K562 (cell line): Measurements from ENCODE around the gene SLC2A2. TPM values are rescaled to one million over a fixed set of nuclear protein-coding genes. Genes with fewer than 3 reads are reported as not detected.
A peak's percentile ranks its signal among the peaks of the same experiment; 100 is the strongest.

Source experiments
- ETV1 ChIP-seq: fragments of 450-650 bp; conservative IDR thresholded peaks from 2 replicates; pipeline ENCODE4 v1.6.1; 2016; ENCODE audit warnings: missing genetic modification characterization, control low read depth, low read depth, missing compliant biosample characterization
- HLTF ChIP-seq: fragments of 450-650 bp; IDR thresholded peaks from 2 replicates; pipeline ENCODE4 v1.6.1; 2016
- IFI16 ChIP-seq: fragments of 250-450 bp; sonication (Bioruptor Pico); IDR thresholded peaks from 2 replicates; pipeline ENCODE4 v2.1.2; 2022; ENCODE audit warnings: mild to moderate bottlenecking, inconsistent platforms
- MIER1 ChIP-seq: fragments of 450-650 bp; IDR thresholded peaks from 2 replicates; pipeline ENCODE4 v1.6.1; 2016; ENCODE audit warnings: antibody characterized with exemption, mild to moderate bottlenecking, low read depth
- NR4A1 ChIP-seq, 2 experiments: fragments of 250-450 bp in 1 of 2; fragments of 450-650 bp in 1 of 2; sonication (Bioruptor Pico) in 1 of 2; IDR thresholded peaks; 2 replicates each; pipeline versions ENCODE4 v1.4.0 to v1.6.1; 2016 to 2020; ENCODE audit warnings: mild to moderate bottlenecking in 2 of 2, missing compliant biosample characterization in 1 of 2, missing genetic modification characterization in 1 of 2, moderate library complexity in 1 of 2
- POLR2A ChIP-seq: fragments of 450-650 bp; conservative IDR thresholded peaks from 2 replicates; pipeline ENCODE4 v1.6.1; 2016
- POLR2H ChIP-seq: IDR thresholded peaks from 2 replicates; pipeline ENCODE4 v1.6.1; 2016; ENCODE audit warnings: missing genetic modification characterization, low read depth, mild to moderate bottlenecking, control low read depth, missing compliant biosample characterization, moderate library complexity
- PRDM10 ChIP-seq: fragments of 450-650 bp; IDR thresholded peaks from 2 replicates; pipeline ENCODE4 v1.6.1; 2018; ENCODE audit not compliant: partially characterized antibody
- ZKSCAN3 ChIP-seq: fragments of 250-450 bp; sonication (Bioruptor Pico); IDR thresholded peaks from 2 replicates; pipeline ENCODE4 v1.4.0; 2020
- ZNF316 ChIP-seq: fragments of 450-650 bp; IDR thresholded peaks from 2 replicates; pipeline ENCODE4 v1.6.1; 2016
- ZNF696 ChIP-seq: fragments of 250-450 bp; sonication (Bioruptor Pico); conservative IDR thresholded peaks from 2 replicates; pipeline ENCODE4 v1.4.0; 2020; ENCODE audit warnings: mild to moderate bottlenecking, moderate library complexity
- polyA plus RNA-seq, 8 experiments: library from polyadenylated mRNA; depleted of rRNA in 4 of 8; stranded (reverse) in 5 of 8; unstranded in 3 of 8; fragments of >200 nt; fragmentation: Nextera tagmentation in 2 of 8; fragmentation: Illumina TruSeq in 1 of 8; extraction: Ambion mirVana in 2 of 8; extraction: Trizol in 1 of 8; gene quantifications; 2 replicates each; pipeline versions ENCODE4 v1.2.1 to v1.2.3, GENCODE V29; 2011 to 2014; ENCODE audit warnings: inconsistent platforms in 1 of 8, missing spikeins in 1 of 8
- total RNA-seq, 7 experiments: library from RNA; depleted of rRNA in 6 of 7; stranded (reverse); fragments of >200 nt in 6 of 7; fragmentation: Illumina TruSeq in 2 of 7; extraction: Trizol in 2 of 7; gene quantifications; 2 replicates each; pipeline versions ENCODE4 v1.2.1 to v1.2.3, GENCODE V29; 2011 to 2021; ENCODE audit warnings: low replicate concordance in 1 of 7
- TF ChIP-seq, protein P1 (sequence below): IDR thresholded peaks from 2 replicates; pipeline ENCODE4 v1.6.1; 2016; ENCODE audit warnings: missing genetic modification characterization, missing compliant biosample characterization
- TF ChIP-seq, protein P2 (sequence below), 2 experiments: fragments of 450-650 bp in 1 of 2; sonication (generic) in 1 of 2; formaldehyde crosslinking in 1 of 2; IDR thresholded peaks in 1 of 2; conservative IDR thresholded peaks in 1 of 2; 2 replicates each; pipeline versions ENCODE4 v1.6.1 to v1.8.1; 2016 to 2023; ENCODE audit warnings: mild to moderate bottlenecking in 2 of 2, moderate library complexity in 2 of 2, inconsistent platforms in 1 of 2, missing genetic modification reagents in 1 of 2
- TF ChIP-seq, protein P3 (sequence below): fragments of 250-450 bp; sonication (Bioruptor Pico); IDR thresholded peaks from 2 replicates; pipeline ENCODE4 v1.5.0; 2021
- TF ChIP-seq, protein P4 (sequence below): fragments of 450-650 bp; IDR thresholded peaks from 2 replicates; pipeline ENCODE4 v1.6.1; 2017; ENCODE audit warnings: mild to moderate bottlenecking, moderate library complexity

Gene SLC2A2
- total and polyA plus RNA-seq, 9 of the 15 experiments (the other 6 are each of a cell fraction or from before 2014, with no cell fraction given) = 0.18 TPM; not detected in 8

DNA sequence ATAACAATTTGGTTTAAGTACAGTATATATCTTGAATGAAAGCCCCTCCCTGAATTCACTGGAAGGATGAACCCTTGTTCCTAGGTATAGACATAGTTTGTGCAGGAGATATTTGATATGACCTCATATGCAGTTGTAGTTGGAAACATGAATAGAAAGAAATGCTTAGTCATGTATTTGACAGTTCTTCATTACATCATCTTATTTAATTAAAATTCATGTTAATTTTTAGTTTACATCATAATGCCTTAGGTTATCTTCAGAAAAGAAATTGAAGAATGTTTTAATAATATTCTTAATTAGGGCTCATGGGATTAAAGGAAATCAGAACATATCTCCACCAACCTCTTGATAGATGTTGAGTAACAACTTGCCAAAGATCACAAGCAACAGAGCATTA lies 19.2 kb downstream of the SLC2A2 start (continued):
- TF ChIP-seq, protein P1, sequence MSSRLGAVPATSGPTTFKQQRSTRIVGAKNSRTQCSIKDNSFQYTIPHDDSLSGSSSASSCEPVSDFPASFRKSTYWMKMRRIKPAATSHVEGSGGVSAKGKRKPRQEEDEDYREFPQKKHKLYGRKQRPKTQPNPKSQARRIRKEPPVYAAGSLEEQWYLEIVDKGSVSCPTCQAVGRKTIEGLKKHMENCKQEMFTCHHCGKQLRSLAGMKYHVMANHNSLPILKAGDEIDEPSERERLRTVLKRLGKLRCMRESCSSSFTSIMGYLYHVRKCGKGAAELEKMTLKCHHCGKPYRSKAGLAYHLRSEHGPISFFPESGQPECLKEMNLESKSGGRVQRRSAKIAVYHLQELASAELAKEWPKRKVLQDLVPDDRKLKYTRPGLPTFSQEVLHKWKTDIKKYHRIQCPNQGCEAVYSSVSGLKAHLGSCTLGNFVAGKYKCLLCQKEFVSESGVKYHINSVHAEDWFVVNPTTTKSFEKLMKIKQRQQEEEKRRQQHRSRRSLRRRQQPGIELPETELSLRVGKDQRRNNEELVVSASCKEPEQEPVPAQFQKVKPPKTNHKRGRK = no peak
- no peak for TF ChIP-seq ZNF696 (CRISPR knock-in tag)
- TF ChIP-seq MIER1 = no peak
- TF ChIP-seq ZNF316 = peak; percentile 95
- no peak for TF ChIP-seq HLTF
- no peak for TF ChIP-seq IFI16 (CRISPR knock-in tag)
- TF ChIP-seq PRDM10 = no peak
- TF ChIP-seq, protein P2, sequence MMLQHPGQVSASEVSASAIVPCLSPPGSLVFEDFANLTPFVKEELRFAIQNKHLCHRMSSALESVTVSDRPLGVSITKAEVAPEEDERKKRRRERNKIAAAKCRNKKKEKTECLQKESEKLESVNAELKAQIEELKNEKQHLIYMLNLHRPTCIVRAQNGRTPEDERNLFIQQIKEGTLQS (IDR thresholded peaks at IDR 0.05) = peak; percentile 84
- TF ChIP-seq, protein P2 (CRISPR knock-in tag; conservative IDR thresholded peaks at IDR 0.05) = no peak
- TF ChIP-seq, protein P3, sequence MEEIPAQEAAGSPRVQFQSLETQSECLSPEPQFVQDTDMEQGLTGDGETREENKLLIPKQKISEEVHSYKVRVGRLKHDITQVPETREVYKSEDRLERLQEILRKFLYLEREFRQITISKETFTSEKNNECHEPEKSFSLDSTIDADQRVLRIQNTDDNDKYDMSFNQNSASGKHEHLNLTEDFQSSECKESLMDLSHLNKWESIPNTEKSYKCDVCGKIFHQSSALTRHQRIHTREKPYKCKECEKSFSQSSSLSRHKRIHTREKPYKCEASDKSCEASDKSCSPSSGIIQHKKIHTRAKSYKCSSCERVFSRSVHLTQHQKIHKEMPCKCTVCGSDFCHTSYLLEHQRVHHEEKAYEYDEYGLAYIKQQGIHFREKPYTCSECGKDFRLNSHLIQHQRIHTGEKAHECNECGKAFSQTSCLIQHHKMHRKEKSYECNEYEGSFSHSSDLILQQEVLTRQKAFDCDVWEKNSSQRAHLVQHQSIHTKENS (CRISPR knock-in tag) = no peak
- TF ChIP-seq ZKSCAN3 (CRISPR knock-in tag) = no peak
- no peak for TF ChIP-seq POLR2H (tag)
- no peak for TF ChIP-seq ETV1 (tag)
- TF ChIP-seq, protein P4, sequence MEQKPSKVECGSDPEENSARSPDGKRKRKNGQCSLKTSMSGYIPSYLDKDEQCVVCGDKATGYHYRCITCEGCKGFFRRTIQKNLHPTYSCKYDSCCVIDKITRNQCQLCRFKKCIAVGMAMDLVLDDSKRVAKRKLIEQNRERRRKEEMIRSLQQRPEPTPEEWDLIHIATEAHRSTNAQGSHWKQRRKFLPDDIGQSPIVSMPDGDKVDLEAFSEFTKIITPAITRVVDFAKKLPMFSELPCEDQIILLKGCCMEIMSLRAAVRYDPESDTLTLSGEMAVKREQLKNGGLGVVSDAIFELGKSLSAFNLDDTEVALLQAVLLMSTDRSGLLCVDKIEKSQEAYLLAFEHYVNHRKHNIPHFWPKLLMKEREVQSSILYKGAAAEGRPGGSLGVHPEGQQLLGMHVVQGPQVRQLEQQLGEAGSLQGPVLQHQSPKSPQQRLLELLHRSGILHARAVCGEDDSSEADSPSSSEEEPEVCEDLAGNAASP = no peak
- TF ChIP-seq NR4A1 (CRISPR knock-in tag; IDR thresholded peaks at IDR 0.05) = no peak
- TF ChIP-seq NR4A1 (tag; IDR thresholded peaks at IDR 0.05) = no peak
- no peak for TF ChIP-seq POLR2A
